ENCODE results near the gene PACRG. TPM values are rescaled to one million over a fixed set of nuclear protein-coding genes. Genes with fewer than 3 reads are reported as not detected.

The PACRG gene
- total RNA-seq, 2 experiments from 2014 or later = not detected

DNA sequence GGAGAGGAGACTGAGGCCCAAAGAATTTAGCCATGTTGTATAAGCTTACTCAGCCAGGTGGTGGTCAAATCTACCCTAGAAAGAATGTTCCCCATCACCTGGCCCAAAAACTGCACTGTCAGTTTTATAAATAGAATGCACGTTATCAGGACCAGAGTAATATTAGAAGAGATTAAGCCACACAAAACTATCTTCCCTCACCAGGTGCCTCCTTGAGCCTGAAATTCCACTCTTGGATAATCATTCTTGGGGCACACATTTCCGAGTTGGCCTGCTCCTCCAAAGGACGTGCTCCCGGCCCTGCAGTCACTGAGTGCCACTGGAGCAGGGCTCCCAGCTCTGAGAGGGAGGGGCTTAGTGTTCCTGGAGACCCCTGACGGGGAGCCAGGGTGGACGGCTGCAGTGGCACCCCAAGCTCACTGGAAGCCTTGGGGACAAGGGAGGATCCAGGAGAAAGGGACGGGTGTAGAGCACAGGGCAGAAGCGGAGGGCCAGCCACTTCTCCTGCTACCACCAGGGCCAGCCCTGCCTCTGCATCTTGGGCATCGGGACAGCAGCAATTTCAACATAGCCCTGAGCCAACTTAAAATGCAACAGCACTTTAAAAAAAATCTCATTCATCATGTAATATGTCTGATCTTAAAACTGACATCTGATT is 525.9 kb downstream of the PACRG start:
- H3K4me1 ChIP-seq (ENCODE audit: insufficient read depth, low read length, poor library complexity, severe bottlenecking) = no peaks in the 10 kb centered on the region
- CTCF ChIA-PET (ENCODE audit: unreplicated experiment) = no interaction called here
- TF ChIP-seq EZH2phosphoT487 (IDR thresholded peaks at IDR 0.05; ENCODE audit: borderline replicate concordance, low read depth, low read length) = no peak
- TF ChIP-seq, protein P1, sequence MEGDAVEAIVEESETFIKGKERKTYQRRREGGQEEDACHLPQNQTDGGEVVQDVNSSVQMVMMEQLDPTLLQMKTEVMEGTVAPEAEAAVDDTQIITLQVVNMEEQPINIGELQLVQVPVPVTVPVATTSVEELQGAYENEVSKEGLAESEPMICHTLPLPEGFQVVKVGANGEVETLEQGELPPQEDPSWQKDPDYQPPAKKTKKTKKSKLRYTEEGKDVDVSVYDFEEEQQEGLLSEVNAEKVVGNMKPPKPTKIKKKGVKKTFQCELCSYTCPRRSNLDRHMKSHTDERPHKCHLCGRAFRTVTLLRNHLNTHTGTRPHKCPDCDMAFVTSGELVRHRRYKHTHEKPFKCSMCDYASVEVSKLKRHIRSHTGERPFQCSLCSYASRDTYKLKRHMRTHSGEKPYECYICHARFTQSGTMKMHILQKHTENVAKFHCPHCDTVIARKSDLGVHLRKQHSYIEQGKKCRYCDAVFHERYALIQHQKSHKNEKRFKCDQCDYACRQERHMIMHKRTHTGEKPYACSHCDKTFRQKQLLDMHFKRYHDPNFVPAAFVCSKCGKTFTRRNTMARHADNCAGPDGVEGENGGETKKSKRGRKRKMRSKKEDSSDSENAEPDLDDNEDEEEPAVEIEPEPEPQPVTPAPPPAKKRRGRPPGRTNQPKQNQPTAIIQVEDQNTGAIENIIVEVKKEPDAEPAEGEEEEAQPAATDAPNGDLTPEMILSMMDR (conservative IDR thresholded peaks at IDR 0.05; ENCODE audit: low read length) = no peak
- POLR2A ChIA-PET = interaction anchor here (0.9 kb wide), 1 partner anchor 133 kb away, joined by 5 read pairs; no protein-coding TSS in a partner anchor
- H3K9me2 ChIP-seq (ENCODE audit: insufficient read depth, low read length) = no peaks in the 10 kb centered on the region
- H3K27ac ChIP-seq (ENCODE audit: low read depth, low read length, poor library complexity, severe bottlenecking) = no peak overlapping the region
- H3K79me2 ChIP-seq (ENCODE audit: insufficient read depth, low read depth, low read length) = no peaks in the 10 kb centered on the region
- H3K9me3 ChIP-seq (ENCODE audit: low read length) = no peaks in the 10 kb centered on the region
- H3K36me3 ChIP-seq (ENCODE audit: insufficient read depth, low read length) = no peaks in the 10 kb centered on the region
- intact Hi-C loops (cut with micrococcal nuclease; ENCODE audit: unreplicated experiment) = no loop called here
- H3K4me2 ChIP-seq (ENCODE audit: low read length) = no peak overlapping the region
- H3K4me3 ChIP-seq (ENCODE audit: low read depth, low read length, poor library complexity, severe bottlenecking) = no peak overlapping the region
- no TSS peak for BruUV-seq (replicated peaks)
- DNase-seq (ENCODE audit: low spot score) = no peak
- H4K20me1 ChIP-seq (ENCODE audit: insufficient read depth, low read length) = no peaks in the 10 kb centered on the region
- no peak overlapping the region for H2AFZ ChIP-seq (ENCODE audit: low read length)

DNA sequence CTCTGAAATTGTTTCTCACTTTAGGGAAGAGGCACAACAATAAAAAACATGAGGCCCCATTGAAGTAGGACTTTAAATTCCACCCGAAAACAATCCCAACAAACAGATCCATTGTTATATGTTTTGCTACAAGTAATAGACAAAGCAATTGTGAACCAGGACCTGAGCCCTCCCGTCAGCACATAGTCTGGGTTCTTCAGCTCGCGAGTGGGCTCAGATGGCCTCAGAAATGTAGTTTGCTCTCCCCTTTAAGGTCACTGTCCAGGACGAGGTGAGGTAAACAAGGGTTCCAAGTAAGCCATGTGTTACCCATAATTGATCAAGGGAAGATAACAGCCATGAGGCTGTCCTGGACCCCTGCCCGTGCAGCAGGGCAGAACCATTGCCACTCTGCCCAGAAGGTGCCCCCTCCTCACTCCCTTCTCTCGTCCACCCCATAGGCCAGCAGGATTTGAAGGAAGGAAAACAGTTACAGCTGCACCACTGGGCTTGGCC is 526.6 kb downstream of the PACRG start:
- H3K4me2 ChIP-seq (ENCODE audit: low read length) = no peak overlapping the region
- intact Hi-C loops (cut with micrococcal nuclease; ENCODE audit: unreplicated experiment) = no loop called here
- H3K4me1 ChIP-seq (ENCODE audit: insufficient read depth, low read length, poor library complexity, severe bottlenecking) = no peaks in the 10 kb centered on the region
- no peak overlapping the region for H3K4me3 ChIP-seq (ENCODE audit: low read depth, low read length, poor library complexity, severe bottlenecking)
- ChIA-PET CTCF (ENCODE audit: unreplicated experiment) (no interaction called here), POLR2A (no interaction called here)
- H2AFZ ChIP-seq (ENCODE audit: low read length) = no peak overlapping the region
- no peak for DNase-seq (ENCODE audit: low spot score)
- BruUV-seq (replicated peaks) = no TSS peak
- no peaks in the 10 kb centered on the region for H3K36me3 ChIP-seq (ENCODE audit: insufficient read depth, low read length)
- no peaks in the 10 kb centered on the region for H3K79me2 ChIP-seq (ENCODE audit: insufficient read depth, low read depth, low read length)
- H3K9me2 ChIP-seq (ENCODE audit: insufficient read depth, low read length) = no peaks in the 10 kb centered on the region
- TF ChIP-seq, protein P1 (conservative IDR thresholded peaks at IDR 0.05; ENCODE audit: low read length) = no peak
- no peak for TF ChIP-seq EZH2phosphoT487 (IDR thresholded peaks at IDR 0.05; ENCODE audit: borderline replicate concordance, low read depth, low read length)
- no peaks in the 10 kb centered on the region for H4K20me1 ChIP-seq (ENCODE audit: insufficient read depth, low read length)
- H3K27ac ChIP-seq (ENCODE audit: low read depth, low read length, poor library complexity, severe bottlenecking) = no peak overlapping the region
- H3K9me3 ChIP-seq (ENCODE audit: low read length) = no peaks in the 10 kb centered on the region

DNA sequence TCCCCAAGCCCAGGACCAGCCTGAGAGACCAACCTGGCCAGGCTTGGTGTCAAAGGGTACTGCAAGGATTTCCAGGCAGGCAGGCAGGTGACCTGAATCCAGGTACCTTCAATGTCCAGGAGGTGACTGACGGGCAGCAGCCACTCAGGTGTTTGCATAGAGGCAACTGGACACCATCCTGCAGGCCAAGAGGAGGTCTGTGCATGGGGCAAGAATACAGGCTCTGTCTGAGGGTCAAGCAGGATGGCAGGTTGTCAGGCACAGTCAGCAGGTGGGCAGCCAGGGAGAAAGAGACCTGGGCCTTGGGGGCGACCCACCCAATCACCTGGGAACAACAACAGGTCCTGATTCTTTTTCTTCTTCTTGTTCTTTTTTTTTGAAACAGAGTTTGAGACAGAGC is 527.5 kb downstream of the PACRG start:
- no peak for DNase-seq (ENCODE audit: low spot score)
- Histone ChIP-seq H3K27ac (ENCODE audit: low read depth, low read length, poor library complexity, severe bottlenecking) (no peak overlapping the region), H2AFZ (ENCODE audit: low read length) (no peak overlapping the region), H4K20me1 (ENCODE audit: insufficient read depth, low read length) (no peaks in the 10 kb centered on the region), H3K9me3 (ENCODE audit: low read length) (no peaks in the 10 kb centered on the region), H3K4me1 (ENCODE audit: insufficient read depth, low read length, poor library complexity, severe bottlenecking) (no peaks in the 10 kb centered on the region), H3K4me3 (ENCODE audit: low read depth, low read length, poor library complexity, severe bottlenecking) (no peak overlapping the region), H3K4me2 (ENCODE audit: low read length) (no peak overlapping the region), H3K9me2 (ENCODE audit: insufficient read depth, low read length) (no peaks in the 10 kb centered on the region), H3K36me3 (ENCODE audit: insufficient read depth, low read length) (no peaks in the 10 kb centered on the region), H3K79me2 (ENCODE audit: insufficient read depth, low read depth, low read length) (no peaks in the 10 kb centered on the region)
- intact Hi-C loops (cut with micrococcal nuclease; ENCODE audit: unreplicated experiment) = no loop called here
- POLR2A ChIA-PET = no interaction called here
- no TSS peak for BruUV-seq (replicated peaks)
- CTCF ChIA-PET (ENCODE audit: unreplicated experiment) = no interaction called here
- TF ChIP-seq, protein P1 (conservative IDR thresholded peaks at IDR 0.05; ENCODE audit: low read length) = no peak
- TF ChIP-seq EZH2phosphoT487 (IDR thresholded peaks at IDR 0.05; ENCODE audit: borderline replicate concordance, low read depth, low read length) = no peak

All from OCI-LY7 (cell line).